ENCODE results near the gene HEPACAM. TPM values are rescaled to one million over a fixed set of nuclear protein-coding genes. Genes with fewer than 3 reads are reported as not detected.

Gene HEPACAM
- total RNA-seq, 1 donor from 2014 or later: under 0.01 TPM

GRCh38 chr11:124920870-124921609 lies 14.8 kb downstream of the HEPACAM start:
- no peak for TF ChIP-seq CTCF (conservative IDR thresholded peaks at IDR 0.05; ENCODE audit: low read depth, low read length)
- no peak for DNase-seq (ENCODE audit: low read depth)
- peak overlapping the region; percentile 47 for H3K4me3 ChIP-seq (ENCODE audit: low read depth, low read length)

GRCh38 chr11:124920356-124920755 lies 15.5 kb downstream of the HEPACAM start:
- peak overlapping the region; percentile 47 for H3K4me3 ChIP-seq (ENCODE audit: low read depth, low read length)
- no peak for DNase-seq (ENCODE audit: low read depth)
- no peak for TF ChIP-seq CTCF (conservative IDR thresholded peaks at IDR 0.05; ENCODE audit: low read depth, low read length)

- no peak for TF ChIP-seq CTCF (conservative IDR thresholded peaks at IDR 0.05; ENCODE audit: low read depth, low read length)
- no peak for DNase-seq (ENCODE audit: low read depth)
- H3K4me3 ChIP-seq (ENCODE audit: low read depth, low read length): no peak overlapping the region
Measured at GRCh38 chr11:124919898-124920297, 15.9 kb downstream of the HEPACAM start.

GRCh38 chr11:124918950-124919349 lies 16.9 kb downstream of the HEPACAM start, which contains the start of gene HEPN1:
Gene HEPN1 (plus strand): TSS chr11:124919250.
- no peak for TF ChIP-seq CTCF (conservative IDR thresholded peaks at IDR 0.05; ENCODE audit: low read depth, low read length)
- H3K4me3 ChIP-seq (ENCODE audit: low read depth, low read length): no peak within 1 kb of the TSS
- DNase-seq (ENCODE audit: low read depth): no peak

- TF ChIP-seq CTCF (conservative IDR thresholded peaks at IDR 0.05; ENCODE audit: low read depth, low read length): no peak
- no peak for DNase-seq (ENCODE audit: low read depth)
- no peak overlapping the region for H3K4me3 ChIP-seq (ENCODE audit: low read depth, low read length)
Measured at GRCh38 chr11:124917115-124917637, 18.7 kb downstream of the HEPACAM start.

- H3K4me3 ChIP-seq (ENCODE audit: low read depth, low read length): no peak overlapping the region
- DNase-seq (ENCODE audit: low read depth): no peak
- TF ChIP-seq CTCF (conservative IDR thresholded peaks at IDR 0.05; ENCODE audit: low read depth, low read length): no peak
Measured at GRCh38 chr11:124916370-124916710, 19.5 kb downstream of the HEPACAM start.
